ENCODE results near the gene STIMATE.

Gene STIMATE

DNA sequence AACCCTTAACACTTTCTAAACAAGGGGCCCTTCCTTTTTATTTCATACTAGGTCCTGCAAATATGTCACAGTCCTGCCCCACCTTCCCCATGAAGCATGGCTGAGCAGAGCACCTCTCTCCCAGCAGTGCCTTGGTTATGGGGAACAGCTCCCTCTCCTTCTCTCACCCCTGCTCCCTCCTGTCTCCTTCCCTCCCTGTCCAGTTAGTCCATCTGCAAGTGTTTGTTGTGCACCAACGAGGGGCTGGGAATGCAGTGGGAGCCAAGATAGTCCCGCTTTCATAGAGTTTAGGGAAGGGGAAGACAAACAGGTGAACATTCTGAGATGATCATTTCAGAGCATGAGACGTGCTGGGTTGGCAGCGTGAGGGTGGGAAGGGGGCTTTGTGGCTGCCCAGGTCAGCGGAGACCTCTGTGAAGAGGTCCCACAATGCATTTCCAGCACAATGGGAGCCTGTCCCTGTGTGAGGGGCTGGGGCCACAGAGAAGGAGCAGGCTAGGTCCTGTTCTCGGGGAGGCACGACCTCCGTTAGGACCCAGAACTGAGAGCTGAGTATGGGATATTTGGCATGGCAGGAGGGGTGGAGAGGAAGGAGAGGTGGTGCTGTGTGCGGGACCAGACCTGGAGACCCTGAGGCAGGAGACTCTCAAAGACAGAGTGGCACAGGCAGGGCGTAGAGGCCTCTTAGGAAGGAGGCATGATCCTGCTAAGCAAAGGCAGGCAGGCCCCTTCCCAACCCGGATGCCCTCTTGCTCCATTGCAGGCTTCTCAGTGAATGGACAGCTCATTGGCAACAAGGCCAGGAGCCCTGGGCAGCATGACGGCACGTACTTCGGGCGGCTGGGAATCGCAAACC, 108.2 kb downstream of the STIMATE start:
- no peak for DNase-seq

DNA sequence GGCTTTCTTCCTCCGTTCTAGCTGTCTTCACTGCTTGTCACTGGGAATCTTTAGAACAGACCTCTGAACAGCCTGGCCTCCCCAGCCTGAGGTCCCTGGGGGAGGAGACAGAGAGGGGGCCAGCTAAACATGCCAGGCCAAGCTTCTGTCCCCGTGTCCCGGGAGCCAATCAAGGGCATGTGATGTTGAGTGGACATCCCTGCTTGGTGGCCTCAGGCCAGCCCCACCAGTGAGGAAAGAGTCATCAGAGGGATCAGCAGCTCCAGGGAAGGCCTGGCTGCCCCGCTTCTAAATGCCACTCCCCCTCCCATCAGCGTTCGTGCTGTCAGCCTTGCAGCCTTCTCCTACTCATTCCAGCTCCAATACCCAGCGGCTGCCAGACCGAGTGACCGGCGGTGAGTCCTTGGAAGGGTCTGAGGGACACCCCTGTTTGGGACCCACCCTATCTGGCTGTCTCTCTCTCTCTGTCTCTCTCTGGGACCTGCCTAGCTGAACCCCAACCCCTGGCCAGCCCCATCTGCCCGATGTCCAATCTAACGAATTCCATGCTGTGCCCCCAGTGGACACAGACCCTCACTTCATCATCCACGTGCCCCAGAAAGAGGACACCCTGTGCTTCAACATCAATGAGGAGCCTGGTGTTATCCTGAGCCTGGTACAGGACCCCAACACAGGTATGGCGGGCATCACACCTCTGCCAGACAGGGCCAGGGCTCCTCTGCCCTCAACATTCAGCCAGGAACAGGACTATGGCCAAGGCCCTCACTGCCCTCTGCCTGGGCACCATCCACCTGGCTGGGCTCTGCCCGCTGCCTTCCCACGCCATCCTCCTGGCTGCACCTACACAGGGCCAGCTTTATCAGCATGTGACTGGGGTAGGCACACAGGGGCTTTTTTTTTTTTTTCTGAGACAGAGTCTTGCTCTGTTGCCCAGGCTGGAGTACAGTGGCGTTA, 109.4 kb downstream of the STIMATE start:
- no peak for DNase-seq

DNA sequence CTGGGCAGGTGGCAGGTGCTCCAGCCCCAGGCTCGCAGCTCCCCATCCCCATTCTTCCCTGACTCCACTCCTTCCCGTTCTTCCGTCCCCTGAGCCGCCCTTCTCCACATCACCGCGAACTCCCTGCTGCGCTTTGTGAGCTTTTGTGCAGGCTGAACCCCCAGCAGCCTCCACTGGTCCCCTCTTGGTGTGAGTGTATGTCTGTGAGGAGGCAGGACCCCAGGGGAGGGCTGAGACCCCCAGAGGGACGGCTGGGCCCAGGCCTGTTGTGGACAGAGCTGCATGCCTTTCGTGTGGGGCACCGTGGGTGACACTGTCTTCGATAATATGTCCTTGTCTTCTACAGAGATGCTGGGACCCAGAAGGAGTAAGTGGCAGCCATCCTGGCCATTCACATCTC, 110.1 kb downstream of the STIMATE start:
- no peak for DNase-seq
